Panc1 (cell line): ENCODE results near the gene EPHB6. TPM values are rescaled to one million over a fixed set of nuclear protein-coding genes. Genes with fewer than 3 reads are reported as not detected.
A peak's percentile ranks its signal among the peaks of the same experiment; 100 is the strongest.

Experiments used
- ATAC-seq: fragments of 200-7000 bp; cut with Tn5 transposase; 2 replicates; pipeline ENCODE4 v1.9.1; 2020; ENCODE audit warnings: mild to moderate bottlenecking, moderate library complexity
- BruUV-seq: library from RNA; stranded (reverse); fragments of 400-500 nt; replicated peaks from 2 replicates; lab custom pipeline; 2021; lab: Mats Ljungman, UMichigan
- CTCF ChIA-PET: fragments of 300-600 bp; sonication (Branson Sonifier 250); formaldehyde crosslinking; loops from one replicate; lab custom pipeline; 2022; ENCODE audit warnings: antibody characterized with exemption; lab: Charles Lee
- POLR2A ChIA-PET: fragments of 300-600 bp; sonication (Branson Sonifier 250); formaldehyde crosslinking; loops from one replicate; lab custom pipeline; 2022; ENCODE audit warnings: antibody characterized with exemption; lab: Charles Lee
- DNase-seq: peaks from one replicate; pipeline ENCODE4 v3.0.0-alpha.2; 2010; ENCODE audit warnings: low read depth, low spot score
- H3K27ac ChIP-seq: 2 replicates; pipeline ENCODE4 v1.5.1; 2011; ENCODE audit warnings: mild to moderate bottlenecking, low read length, inconsistent platforms
- H3K27me3 ChIP-seq: fragments of 200-500 bp; sonication (Bioruptor generic); 2 replicates; pipeline ENCODE4 v1.6.0; 2014; ENCODE audit warnings: low read length, inconsistent platforms; ENCODE audit not compliant: control insufficient read depth, insufficient read depth
- H3K36me3 ChIP-seq: fragments of 200-500 bp; sonication (Bioruptor generic); 2 replicates; pipeline ENCODE4 v1.5.1; 2014; ENCODE audit warnings: inconsistent platforms, mild to moderate bottlenecking, low read length, moderate library complexity; ENCODE audit not compliant: control insufficient read depth, insufficient read depth
- H3K4me1 ChIP-seq: 2 replicates; pipeline ENCODE4 v1.5.1; 2011; ENCODE audit warnings: inconsistent platforms, mild to moderate bottlenecking, low read length, moderate library complexity; ENCODE audit not compliant: control insufficient read depth, insufficient read depth
- H3K4me3 ChIP-seq, 2 experiments: 2 replicates each; pipeline ENCODE4 v1.5.1; 2011 to 2012; ENCODE audit warnings: low read depth in 2 of 2, low read length in 2 of 2, mild to moderate bottlenecking in 2 of 2, inconsistent platforms in 1 of 2, moderate library complexity in 1 of 2
- H3K9me3 ChIP-seq: fragments of 200-500 bp; sonication (Bioruptor generic); 2 replicates; pipeline ENCODE4 v1.5.1; 2014; ENCODE audit warnings: low read depth, mild to moderate bottlenecking, inconsistent platforms, low read length, moderate library complexity; ENCODE audit not compliant: control insufficient read depth, insufficient read depth
- CTCF ChIP-seq: fragments of 450-650 bp; IDR thresholded peaks from 2 replicates; pipeline ENCODE4 v1.5.1; 2017; ENCODE audit warnings: mild to moderate bottlenecking
- POLR2AphosphoS5 ChIP-seq: IDR thresholded peaks from 2 replicates; pipeline ENCODE4 v1.6.1; 2012; ENCODE audit warnings: mild to moderate bottlenecking, low read depth, low read length, moderate library complexity
- REST ChIP-seq, 2 experiments: IDR thresholded peaks; 2 replicates each; pipeline ENCODE4 v1.6.1; 2011 to 2012; ENCODE audit warnings: low read depth in 2 of 2, control low read depth in 1 of 2, low read length in 1 of 2, mild to moderate bottlenecking in 1 of 2, moderate library complexity in 1 of 2; ENCODE audit not compliant: insufficient read depth in 1 of 2
- SIN3A ChIP-seq: IDR thresholded peaks from 2 replicates; pipeline ENCODE4 v1.6.1; 2012; ENCODE audit warnings: low read depth, mild to moderate bottlenecking, low read length, moderate library complexity, borderline replicate concordance; ENCODE audit not compliant: insufficient read depth
- TCF7L2 ChIP-seq: IDR thresholded peaks from 2 replicates; pipeline ENCODE4 v1.6.1; 2011; ENCODE audit warnings: mild to moderate bottlenecking, low read depth, low read length, inconsistent platforms
- in situ Hi-C: cut with HindIII; loops from 2 replicates; pipeline ENCODE4 v1.10.0; 2016; ENCODE audit warnings: low sequenced_read_pairs, low pct_unique_long_range_greater_than_20kb
- intact Hi-C: fragments of 100-400 bp; cut with micrococcal nuclease; formaldehyde crosslinking; loops from one replicate; pipeline ENCODE4 v1.10.0; 2022; ENCODE audit not compliant: unreplicated experiment
- total RNA-seq: library from RNA; stranded (reverse); gene quantifications from one replicate; pipeline ENCODE4 v1.2.1, GENCODE V29; 2021; ENCODE audit not compliant: unreplicated experiment

The EPHB6 gene
- total RNA-seq, 1 experiment from 2014 or later = 0.54 TPM

GRCh38 chr7:142872106-142872675, 17.3 kb downstream of the EPHB6 start:
- H3K4me3 ChIP-seq = no peak overlapping the region
- no peaks in the 10 kb centered on the region for H3K27me3 ChIP-seq
- no TSS peak for BruUV-seq
- H3K27ac ChIP-seq = no peak overlapping the region
- DNase-seq = no peak
- no peak for ATAC-seq
- no peaks in the 10 kb centered on the region for H3K9me3 ChIP-seq
- TF ChIP-seq POLR2AphosphoS5 = no peak
- TF ChIP-seq CTCF = no peak
- TF ChIP-seq SIN3A = no peak
- no peak for TF ChIP-seq TCF7L2
- no peak for TF ChIP-seq REST (IDR thresholded peaks at IDR 0.05; ENCODE audit: insufficient read depth in 1 of 2, low read depth in 2 of 2, low read length in 1 of 2)
- H3K36me3 ChIP-seq = no peaks in the 10 kb centered on the region
- POLR2A ChIA-PET = no interaction called here
- intact Hi-C loops = no loop called here
- no peaks in the 10 kb centered on the region for H3K4me1 ChIP-seq
- CTCF ChIA-PET = interaction anchor here (0.5 kb wide), 1 partner anchor 61 kb away, joined by 3 read pairs; no protein-coding TSS in a partner anchor
- in situ Hi-C loops = no loop called here

- TF ChIP-seq CTCF (peak; percentile 63), TCF7L2 (no peak)
- no peaks in the 10 kb centered on the region for H3K4me1 ChIP-seq
- POLR2A ChIA-PET = no interaction called here
- no peaks in the 10 kb centered on the region for H3K36me3 ChIP-seq
- no peak overlapping the region for H3K27ac ChIP-seq
- H3K27me3 ChIP-seq = no peaks in the 10 kb centered on the region
- no peak overlapping the region for H3K4me3 ChIP-seq
- BruUV-seq = no TSS peak
- DNase-seq (no peak), ATAC-seq (no peak; the same call in 1 of the 2 replicates)
- CTCF ChIA-PET = interaction anchor here (0.5 to 0.6 kb wide), 2 partner anchors 126 to 128 kb away, joined by 3 read pairs; no protein-coding TSS in a partner anchor
- in situ Hi-C loops = no loop called here
- intact Hi-C loops = no loop called here
- H3K9me3 ChIP-seq = no peaks in the 10 kb centered on the region
Observed at GRCh38 chr7:142873281-142873784, 18.5 kb downstream of the EPHB6 start.
